GM10266 (cell line): Measurements from ENCODE around the gene PDE6B.
"Not testable (repeated sequence)": the region's sequence is repeated elsewhere in the genome, so short reads cannot be mapped to it uniquely, and the experiment has no call there.

Experiments
- DNase-seq: peaks from one replicate; pipeline ENCODE4 v3.0.0; 2012; ENCODE audit errors: extremely low spot score
- TF ChIP-seq, protein P1 (sequence below): IDR thresholded peaks from 2 replicates; pipeline ENCODE4 v1.5.1; 2012; ENCODE audit warnings: mild to moderate bottlenecking, low read depth; ENCODE audit not compliant: control insufficient read depth, insufficient read depth; ENCODE audit errors: missing control alignments

The PDE6B gene

DNA sequence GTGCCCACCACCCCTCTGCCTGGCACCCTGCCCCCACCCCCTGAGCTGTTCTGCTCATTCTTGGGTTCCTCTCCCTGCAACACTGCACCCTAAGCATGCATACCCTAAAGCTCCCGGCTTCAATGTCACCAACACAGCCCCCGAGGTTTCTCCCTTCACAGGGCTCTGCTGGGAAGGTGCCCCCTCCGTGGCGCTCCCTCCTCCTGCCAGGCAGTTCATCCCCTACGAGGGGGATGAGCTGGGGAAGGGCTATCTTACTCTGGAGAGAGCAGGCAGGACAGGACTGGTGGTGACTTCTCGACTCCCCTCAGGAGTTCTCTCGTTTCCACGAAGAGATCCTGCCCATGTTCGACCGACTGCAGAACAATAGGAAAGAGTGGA, 42.2 kb downstream of the PDE6B start:
- TF ChIP-seq, protein P1, sequence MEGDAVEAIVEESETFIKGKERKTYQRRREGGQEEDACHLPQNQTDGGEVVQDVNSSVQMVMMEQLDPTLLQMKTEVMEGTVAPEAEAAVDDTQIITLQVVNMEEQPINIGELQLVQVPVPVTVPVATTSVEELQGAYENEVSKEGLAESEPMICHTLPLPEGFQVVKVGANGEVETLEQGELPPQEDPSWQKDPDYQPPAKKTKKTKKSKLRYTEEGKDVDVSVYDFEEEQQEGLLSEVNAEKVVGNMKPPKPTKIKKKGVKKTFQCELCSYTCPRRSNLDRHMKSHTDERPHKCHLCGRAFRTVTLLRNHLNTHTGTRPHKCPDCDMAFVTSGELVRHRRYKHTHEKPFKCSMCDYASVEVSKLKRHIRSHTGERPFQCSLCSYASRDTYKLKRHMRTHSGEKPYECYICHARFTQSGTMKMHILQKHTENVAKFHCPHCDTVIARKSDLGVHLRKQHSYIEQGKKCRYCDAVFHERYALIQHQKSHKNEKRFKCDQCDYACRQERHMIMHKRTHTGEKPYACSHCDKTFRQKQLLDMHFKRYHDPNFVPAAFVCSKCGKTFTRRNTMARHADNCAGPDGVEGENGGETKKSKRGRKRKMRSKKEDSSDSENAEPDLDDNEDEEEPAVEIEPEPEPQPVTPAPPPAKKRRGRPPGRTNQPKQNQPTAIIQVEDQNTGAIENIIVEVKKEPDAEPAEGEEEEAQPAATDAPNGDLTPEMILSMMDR, result no peak
- DNase-seq, result no peak

DNA sequence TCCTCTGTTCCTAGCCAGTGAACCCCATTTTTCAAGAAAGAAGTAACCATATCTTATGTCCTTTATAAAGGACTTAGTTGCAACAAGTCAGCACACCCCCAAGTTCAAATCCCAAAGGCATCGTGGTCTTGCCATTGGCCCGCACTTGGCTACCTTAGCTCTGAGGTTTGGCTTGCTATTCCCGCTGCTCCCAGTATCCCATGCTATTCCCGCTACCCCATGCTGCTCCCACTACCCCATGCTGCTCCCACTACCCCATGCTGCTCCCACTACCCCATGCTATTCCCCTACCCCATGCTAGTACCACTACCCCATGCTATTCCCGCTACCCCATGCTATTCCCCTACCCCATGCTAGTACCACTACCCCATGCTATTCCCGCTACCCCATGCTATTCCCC, 42.8 kb downstream of the PDE6B start:
- not testable (repeated sequence) for DNase-seq

DNA sequence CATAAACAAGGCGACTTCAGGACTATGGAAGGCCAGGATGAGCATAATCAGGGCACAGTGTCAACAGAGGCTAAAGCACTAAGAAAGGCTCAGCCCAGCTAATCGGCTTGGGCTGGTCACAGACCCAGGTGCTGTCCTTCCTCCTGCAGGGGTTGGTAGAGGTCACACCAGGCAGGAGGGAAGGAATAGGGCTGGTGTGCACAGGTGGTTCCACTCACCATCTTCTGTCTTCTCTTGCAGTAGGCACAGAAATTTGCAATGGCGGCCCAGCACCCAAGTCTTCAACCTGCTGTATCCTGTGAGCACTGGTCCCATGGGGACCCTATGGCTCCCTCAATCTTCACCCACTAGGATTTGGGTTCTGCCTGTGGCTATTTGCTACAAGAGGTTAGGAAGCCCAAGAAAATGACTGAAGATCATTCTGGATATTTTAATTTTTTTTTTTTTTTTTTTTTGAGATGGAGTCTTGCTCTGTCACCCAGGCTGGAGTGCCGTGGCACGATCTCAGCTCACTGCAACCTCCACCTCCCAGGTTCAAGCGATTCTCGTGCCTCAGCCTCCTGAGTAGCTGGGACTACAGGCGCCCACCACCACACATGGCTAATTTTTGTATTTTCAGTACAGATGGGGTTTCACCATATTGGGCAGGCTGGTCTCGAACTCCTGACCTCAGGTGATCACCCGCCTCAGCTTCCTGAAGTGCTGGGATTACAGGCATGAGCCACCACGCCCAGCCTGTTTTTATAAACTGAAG, 44.6 kb downstream of the PDE6B start:
- not testable (repeated sequence) for DNase-seq

DNA sequence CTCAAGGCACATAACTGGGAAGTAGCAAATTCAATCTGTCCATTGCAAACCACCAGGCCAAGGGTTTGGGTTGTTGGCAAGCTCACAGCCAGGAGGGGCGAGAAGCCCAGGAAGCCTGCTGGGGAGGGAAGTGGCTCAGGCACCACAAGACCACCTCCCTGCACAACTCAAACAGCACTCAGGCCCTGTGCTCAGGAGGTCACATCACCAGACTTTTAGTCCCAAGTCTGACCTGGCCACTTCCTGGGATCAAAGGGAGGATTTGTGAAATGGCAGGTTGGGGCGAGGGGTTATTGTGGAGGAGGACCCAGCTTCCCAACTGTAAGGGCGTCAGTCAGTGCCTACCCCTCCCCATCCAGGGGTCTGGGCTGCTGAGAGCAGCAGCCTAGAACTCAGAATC, 46.4 kb downstream of the PDE6B start:
- TF ChIP-seq, protein P1, result no peak
- DNase-seq, result no peak

DNA sequence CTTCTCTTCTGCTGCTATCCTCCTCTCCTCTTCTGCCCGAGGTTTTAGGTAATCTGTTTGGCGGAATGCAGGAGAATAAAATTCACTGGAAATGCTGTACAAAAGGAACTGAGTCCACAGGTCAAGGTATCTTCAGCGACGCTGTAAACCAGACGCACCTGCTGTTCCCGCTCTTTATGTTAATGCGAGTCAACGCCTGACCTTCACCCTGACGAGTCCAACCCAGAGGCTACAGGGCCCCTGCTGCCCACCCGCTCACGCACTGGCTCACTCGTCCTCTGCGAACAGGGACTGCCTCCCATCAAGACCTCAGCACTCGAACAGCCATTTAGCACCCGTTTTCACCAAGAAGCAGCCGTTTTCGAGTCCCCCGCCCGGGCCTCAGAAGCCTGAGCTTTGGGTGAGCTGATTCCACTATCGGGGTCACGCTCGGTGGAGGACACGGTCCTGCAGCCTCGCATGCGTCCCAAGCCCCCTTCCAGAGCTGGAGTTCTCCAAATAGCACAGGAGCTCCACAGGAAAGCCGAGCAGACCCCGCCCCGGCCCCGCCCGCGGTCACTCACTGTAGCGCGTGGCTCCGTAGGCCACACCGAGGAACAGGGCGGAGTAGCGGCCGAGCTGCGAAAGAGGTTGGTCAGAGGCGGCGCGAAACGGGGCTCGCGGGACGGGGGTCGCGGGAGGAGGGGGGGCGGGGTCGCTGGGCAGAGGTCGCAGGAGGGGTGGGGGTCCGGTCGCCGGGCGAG, 48.1 kb downstream of the PDE6B start:
- TF ChIP-seq, protein P1, result no peak
- DNase-seq, result no peak

DNA sequence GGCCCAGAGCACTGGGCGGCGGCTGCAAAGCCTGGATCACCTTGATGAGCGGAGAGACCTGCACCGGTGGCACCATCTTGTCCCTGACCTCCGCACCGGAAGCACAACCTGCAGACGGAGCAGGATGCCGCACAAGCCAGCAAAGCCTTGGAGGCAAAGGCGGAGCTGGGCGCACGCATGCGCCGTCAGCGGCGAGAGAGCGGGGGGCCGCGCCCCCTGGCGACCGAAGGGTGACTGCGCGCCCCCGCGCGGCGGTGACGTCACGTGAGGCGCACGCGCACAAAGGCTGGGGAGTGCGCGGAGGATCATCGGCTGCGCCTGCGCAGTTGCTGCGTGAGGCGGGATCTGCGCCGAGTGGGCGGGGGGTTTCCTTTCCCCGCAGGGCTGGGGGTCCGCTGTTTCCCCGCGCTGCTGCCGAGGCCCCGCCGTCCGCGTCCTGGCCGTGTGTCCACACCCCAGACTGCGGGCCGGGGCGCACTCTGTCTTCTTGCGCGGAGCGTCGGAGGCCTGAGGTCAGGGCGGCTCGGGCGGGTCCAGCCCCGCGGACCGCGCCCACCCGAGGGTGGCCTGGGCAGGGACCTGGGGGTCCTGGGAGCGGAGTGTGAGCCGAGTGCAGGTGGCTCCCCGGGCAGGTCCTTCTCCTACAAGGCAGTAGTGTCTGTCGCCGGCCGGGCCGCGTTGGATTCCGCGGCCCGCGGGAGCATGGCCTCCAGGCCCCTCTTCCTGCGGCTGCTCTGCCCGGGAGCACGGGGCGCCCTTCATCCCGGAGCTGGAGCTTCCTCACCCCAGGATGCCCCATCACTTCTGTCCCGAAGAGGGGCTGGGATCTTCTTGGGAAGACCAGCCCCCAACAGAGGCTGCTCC, 49.0 kb downstream of the PDE6B start, which contains the start of the genes ATP5ME and MYL5:
Gene ATP5ME, minus strand, starts transcription at position 105 of the 864 bp plus-strand sequence. Its CDS starts 29 bp downstream, at position 76.
Gene MYL5, plus strand, starts transcription at position 371 of the 864 bp plus-strand sequence. CDS start 3,485 bp downstream, outside the sequence.
- TF ChIP-seq, protein P1, result peak; percentile 98
- DNase-seq, result peak; percentile 100

DNA sequence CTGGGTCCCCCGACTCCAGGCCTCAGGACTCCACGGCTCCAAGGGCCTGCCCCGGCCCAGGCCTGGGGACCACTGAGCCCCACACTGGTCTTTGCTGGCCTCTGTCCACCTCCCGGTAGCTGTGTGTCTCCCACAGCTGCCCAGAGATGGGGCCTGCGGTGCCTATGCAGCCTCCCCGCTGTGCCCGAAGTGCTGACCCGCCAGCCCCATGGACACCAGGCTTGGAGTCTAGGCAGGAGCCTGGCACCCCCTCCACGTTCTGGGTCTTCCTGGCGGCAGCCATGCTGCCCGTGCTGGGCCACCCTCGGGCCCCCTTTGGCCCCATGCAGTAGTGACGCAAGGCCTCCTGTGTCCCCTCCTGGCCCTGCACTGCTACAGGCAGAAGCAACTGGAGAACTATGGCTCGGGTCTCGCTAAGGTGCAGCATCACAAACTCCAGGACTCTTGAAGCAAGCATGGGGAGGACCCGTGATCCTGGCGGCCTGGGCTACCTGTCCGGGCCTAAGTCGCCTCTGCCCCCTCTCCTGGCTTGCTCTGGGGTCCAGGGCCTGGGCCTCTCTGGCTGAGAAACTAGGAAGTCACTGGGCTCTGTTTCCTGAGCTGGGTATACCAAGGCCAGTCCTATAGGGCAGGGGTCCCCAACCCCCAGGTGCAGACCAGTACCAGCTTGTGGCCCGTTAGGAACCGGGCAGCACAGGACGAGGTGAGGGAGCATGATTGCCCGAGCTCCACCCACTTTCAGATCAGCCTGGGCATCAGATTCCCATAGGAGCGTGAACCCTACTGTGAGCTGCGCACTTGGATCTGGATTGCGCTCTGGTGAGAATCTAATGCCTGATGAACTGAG, 49.9 kb downstream of the PDE6B start:
- no peak for DNase-seq
- TF ChIP-seq, protein P1, result no peak
